NCI-H69 (cell line): Measurements from ENCODE around the gene LHFPL3.
"Not testable (repeated sequence)": the region's sequence is repeated elsewhere in the genome, so short reads cannot be mapped to it uniquely, and the experiment has no call there.

Source experiments
- DNase-seq: peaks from one replicate; lab custom pipeline; 2025; lab: John Stamatoyannopoulos, UW

LHFPL3 gene

DNA sequence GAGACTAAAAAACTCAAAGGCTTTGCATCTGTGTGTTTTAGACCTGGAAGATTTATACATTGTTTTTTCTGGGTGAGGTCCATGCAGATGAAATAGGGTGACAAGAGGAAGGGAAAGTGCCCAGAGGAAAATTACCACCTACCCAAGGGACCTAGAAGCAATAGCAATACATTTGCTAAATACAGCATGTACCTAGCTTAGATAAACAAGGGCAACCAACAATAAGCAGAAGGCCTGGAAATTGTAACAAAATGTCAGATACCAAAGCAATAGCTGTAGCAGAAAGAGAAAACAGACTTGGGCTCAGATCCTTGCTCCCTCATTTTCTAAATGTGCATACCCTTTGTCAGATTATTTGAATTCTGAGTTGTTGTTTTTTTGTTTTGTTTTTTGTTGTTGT lies 367.2 kb downstream of the LHFPL3 start:
- DNase-seq, result no peak

DNA sequence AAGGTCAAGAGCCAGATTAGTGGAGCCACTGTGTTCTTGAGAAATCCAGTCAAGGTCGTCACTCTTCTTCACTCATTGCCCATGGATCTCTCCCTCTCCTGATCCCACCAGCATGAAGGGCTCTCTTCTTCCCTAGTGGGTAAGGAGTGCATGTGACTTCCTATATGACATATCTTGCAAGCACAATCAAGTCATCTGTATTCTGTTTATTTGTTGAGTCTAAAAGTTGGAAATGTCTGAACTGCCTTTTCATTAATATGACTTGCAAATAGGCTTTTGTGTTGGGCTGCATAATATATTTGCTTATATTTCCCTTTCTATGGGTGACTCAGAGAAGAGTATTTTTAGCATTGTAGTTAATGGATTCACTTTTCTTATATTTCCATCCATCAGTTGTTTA lies 371.9 kb downstream of the LHFPL3 start:
- DNase-seq, result no peak

DNA sequence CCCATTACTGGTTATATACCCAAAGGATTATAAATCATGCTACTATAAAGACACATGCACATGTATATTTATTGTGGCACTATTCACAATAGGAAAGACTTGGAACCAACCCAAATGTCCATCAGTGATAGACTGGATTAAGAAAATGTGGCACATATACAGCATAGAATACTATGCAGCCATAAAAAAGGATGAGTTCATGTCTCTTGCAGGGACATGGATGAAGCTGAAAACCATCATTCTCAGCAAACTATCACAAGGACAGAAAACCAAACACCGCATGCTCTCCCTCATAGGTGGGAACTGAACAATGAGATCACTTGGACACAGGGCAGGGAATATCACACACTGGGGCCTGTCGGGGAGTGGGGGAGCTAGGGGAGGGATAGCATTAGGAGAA lies 392.6 kb downstream of the LHFPL3 start:
- DNase-seq, result not testable (repeated sequence)

DNA sequence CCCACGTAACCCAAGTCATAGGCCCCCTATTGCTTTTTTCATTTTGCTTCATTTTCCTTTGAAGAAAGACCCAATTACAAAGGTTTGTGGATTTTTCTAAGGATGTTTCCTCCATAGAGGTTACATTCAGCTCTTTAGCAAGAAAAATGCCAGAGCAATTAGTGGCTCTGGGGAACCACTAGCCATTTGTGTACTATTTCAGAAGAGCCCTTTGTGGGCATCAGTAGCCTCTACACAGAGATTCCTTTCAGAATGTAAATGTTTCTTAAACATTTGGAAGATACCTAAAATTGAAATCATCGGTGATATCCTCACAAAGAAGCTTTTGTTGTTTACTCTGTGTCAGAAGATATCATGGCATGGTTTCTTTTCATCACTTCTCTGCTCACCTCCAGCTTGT lies 394.6 kb downstream of the LHFPL3 start:
- DNase-seq, result no peak

DNA sequence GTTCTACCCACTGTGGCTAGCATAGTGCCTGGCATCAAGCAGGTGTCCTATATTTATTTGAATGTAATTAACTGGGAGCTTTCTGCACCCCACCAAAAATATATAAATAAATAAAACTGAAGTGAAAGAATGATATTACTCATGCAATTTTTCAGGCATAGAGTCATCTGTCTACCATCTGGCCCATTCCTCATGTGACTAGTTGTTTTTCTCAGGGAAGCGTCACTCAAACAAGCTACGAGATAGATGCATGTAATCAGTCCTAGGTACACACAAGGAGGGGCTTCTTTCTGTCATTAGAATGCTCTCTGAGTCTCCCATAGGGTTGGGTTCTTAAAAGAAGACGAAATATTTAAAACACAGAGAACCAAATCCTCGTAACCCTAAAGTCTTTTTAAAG lies 430.1 kb downstream of the LHFPL3 start:
- no peak for DNase-seq

DNA sequence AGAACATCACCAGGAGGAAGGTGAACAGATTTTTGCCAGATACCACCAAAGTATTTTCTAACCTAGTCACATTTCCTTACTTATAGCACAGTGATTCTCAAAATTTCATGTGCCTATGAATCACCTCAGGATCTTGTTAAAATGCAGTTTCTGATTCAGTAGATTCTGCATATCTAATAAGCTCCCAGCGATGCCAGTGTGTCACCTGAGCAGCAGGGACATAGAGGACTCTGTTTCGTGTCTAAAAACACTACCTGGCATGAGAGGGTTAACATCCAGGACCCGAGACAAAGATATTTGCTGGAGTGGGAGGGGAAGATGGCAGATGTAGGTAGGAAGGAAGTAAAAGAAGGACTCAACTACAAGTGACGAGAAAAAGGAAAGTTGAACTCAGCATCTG lies 433.5 kb downstream of the LHFPL3 start:
- no peak for DNase-seq

DNA sequence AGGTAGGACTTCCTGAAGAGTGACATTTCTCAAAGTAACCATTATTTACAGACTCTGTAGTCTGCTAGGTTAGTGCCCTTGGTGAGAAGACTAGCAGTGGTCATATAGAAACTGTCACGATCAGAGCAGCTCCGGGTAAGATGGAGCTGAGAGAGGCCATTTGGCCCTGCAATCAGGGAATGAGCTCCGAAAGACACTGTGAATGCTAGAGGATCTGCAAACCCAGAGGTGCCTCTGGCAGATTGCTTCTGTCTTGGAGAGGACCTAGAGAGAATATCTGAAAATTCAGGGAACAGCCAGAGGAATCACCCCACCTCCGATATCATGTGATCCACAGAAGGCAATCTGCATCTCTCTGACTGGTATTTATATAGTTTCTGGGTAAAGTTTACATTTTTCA lies 438.7 kb downstream of the LHFPL3 start:
- DNase-seq, result no peak

DNA sequence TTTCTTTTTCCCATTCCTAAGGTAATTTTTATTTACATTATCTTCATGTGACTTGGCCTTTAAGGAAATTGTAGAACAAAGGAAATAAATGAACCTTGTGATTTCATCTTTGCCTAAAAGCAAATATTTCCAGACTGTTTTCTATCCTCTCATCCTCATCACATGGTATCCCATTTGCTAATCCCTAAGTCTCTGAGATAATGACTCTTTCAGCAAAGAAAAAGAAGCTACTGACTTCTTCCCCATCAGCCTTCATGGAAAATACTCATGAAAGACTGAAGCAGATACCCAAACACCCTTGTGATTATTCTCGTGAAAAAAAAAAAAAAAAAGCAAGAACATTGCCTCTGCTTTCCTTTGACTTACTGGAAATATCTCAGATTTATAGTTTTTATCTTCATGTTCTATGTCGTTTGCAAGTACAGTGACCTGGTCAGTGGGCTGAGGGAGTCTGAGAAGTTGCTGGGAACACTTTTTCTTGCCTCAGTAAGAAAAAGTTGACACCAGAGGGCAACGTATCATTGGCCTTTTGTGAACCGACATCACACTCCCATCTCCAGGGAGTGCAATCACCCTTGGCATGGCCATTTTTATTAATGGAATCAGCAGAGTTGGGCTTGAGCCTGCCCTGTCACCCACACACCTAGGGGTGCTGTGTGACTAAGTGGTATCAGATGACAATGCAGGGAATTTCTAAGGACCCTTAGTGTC lies 439.6 kb downstream of the LHFPL3 start:
- DNase-seq, result peak; percentile 12

DNA sequence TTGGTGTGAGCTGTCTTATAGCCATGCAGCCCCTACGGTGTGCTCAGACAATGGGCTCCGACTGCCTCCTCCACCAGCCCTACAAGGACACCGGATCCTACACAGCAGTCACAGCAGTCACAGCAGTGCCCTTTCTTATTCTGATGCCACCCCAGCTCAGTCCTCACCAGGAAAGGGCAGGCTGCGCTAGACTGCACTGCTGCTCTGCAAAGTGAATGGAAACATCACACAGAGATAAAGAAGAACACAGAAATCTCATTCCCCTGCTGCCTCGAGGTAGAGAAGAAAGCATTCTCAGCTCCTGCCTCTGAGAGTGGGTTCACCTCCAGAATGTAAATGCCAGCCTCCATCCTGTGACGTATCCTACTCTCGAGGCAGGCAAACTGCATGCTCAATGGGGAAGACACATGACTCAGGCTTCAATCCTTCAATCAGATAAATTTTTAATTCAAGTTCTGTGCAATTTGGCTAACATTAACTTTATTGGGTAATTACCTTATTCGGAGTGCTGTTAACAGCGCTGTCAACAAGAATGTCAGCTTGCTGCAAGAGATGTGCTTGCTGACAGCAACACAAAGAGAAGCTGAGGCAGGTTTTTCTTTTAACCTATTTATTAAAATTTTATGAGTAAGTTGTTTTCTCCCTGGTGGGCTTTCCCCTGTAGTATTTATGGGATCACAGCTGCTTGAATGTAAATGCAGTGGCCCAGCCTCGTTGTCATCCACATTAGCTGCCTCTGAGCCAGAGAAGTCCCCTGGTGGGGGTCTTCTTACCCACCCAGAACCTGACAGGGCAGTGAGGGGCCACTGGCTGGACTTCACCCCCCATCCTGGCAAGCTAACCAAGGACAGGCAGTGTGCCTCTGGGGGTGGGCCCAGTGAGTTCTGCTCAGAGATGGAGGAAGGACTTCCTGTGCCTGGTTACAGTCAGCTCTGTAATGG lies 444.3 kb downstream of the LHFPL3 start:
- DNase-seq, result peak; percentile 8

DNA sequence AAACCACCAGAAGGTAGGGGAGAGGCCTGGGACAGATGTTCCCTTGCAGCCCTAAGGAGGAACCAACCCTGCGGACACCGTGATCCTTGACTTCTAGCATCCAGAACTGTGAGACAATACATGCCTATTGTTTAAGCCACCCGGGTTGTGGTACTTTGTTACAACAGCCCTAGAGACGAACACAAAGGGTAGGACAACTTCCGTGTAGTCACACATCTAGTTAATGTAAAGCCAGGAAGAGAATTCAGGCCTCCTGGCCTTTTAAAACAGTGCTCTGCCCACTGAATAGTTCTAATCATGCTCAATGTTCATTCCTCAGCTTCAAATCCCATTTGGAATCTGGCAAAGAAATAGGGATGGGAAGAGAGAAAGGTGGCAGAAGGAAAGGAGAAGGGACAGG lies 445.4 kb downstream of the LHFPL3 start:
- DNase-seq, result no peak

DNA sequence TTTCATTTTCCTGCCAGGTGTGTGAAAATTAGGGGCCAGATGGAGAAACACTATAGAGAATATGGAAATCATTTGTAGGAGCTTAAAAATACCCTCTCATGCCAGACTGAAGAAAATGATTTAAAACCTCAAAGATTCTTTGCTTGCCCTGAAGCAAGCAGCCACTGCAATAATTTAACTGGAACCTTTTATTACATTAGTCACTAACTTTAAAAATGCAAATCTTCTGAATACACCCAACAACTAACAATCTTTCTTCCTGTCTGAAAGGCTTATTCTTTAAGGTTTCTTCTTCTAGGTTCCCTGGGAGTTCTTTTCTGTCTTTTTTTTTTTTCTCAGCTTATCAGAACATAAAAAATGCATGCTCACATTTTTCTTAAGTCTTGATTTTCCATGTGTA lies 447.1 kb downstream of the LHFPL3 start:
- DNase-seq, result no peak

DNA sequence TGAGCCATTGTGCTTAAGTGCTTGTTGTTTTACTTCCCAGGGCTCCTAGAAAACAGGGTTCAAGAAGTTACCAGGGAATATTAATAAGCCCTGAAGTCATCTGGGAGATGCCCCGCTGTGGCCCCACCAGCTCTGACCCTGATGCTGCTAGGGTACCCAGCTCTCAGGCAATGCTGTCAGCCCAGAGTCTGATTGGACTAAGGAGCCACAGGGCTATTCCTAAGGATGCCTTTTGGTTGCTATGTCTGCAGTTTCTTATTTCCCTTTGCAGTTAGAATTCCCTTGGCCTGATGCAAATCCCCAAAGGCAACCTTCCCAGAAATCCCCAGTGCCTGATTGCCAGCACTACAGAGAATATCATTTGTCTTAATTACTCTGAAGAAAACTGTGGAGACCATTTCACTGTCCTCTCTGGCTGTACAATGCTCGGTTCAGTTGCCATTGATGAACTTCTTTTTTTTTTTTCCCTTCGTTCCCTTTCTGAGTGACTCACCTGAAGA lies 448.9 kb downstream of the LHFPL3 start:
- DNase-seq, result no peak

DNA sequence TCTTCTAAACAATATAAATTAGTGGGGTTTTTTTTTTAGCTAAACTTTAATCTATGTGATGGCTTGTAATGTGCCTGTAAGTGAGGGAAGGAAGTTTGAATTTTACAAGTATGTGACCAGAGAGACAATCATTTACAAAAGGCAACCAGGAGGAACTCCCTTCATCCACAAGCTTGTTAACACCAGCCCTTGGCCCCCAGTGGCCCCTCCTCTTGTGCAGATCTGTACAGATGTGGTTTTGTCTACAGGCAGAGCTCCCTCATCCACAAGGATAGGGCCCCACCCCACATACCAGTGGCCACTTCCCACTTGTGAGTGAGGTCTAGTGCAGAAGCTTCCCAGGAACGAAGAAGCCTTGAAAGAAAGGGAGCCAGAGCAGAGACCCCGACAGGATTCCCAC lies 451.5 kb downstream of the LHFPL3 start:
- no peak for DNase-seq

DNA sequence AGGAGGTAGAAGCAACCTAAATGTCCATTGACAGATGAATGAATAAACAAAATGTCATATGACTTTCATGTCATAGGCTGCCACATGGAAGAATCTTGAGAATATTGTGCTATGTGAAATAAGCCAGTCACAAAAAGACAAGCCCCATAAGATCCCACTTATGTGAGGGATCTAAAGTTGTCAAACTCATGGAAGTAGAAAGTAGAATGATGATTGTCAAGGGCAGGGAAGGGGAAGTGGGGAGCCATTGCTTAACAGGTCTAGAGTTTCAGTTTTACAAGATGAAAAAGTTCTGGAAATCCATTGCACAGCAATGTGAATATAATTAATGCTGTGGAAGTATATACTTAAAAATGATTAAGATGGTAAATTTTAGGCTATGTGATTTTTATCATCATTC lies 456.3 kb downstream of the LHFPL3 start:
- DNase-seq, result no peak

DNA sequence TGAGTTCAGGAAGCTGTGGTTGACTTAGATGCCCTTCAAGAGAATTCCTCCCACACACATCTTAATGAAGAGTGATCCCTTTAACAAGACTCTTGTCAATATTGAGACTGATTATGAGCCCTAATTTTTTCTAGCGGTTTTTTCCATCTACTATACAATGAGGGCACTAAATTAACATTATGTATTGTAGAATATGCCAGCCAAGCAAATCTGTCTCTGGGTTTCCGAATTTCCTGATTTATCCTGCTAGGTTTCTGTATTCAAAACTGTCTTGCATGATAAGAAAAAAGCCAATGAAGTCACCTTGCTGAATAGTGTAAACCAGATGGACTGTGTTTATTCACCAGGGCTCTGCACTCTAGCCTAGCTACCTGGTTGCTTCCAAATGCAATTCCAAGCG lies 461.4 kb downstream of the LHFPL3 start:
- DNase-seq, result no peak

DNA sequence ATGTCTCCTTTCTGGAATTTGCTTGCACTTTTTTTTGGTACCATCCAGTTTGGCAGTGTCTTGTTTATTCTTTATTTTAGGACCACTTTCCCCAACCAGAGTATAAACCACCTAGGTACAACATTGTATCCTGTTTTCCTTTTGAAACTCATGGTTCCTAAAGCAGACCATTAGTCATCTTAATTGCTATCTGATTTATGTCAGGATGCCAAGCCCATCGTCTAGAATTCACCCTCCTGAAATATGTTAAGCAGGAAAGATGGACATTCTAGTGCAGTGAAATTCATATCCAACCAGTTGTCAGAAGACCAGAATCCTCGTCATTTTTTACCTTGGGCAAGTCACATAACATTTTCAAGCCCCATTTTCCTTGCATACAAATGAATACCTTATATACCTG lies 462.0 kb downstream of the LHFPL3 start:
- peak; percentile 16 for DNase-seq

DNA sequence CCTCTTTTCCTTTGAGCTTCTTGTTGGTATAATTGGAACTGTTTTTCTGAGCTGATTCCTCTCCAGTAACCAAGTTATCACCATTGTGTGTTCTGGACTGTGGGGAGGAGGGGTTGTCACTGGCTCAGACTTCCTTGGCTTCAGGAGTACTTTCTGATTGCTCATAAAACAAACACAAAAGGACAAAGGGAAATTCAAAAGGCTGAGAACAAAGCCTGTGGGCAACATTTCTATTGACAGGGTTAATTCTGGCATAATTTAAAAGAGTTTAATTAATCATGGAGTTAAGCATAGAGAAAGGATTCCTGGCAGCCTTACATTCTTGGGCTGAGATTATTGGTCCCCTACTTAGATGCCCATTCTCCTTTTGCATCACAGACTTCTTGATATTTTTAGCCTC lies 462.7 kb downstream of the LHFPL3 start:
- peak; percentile 68 for DNase-seq

DNA sequence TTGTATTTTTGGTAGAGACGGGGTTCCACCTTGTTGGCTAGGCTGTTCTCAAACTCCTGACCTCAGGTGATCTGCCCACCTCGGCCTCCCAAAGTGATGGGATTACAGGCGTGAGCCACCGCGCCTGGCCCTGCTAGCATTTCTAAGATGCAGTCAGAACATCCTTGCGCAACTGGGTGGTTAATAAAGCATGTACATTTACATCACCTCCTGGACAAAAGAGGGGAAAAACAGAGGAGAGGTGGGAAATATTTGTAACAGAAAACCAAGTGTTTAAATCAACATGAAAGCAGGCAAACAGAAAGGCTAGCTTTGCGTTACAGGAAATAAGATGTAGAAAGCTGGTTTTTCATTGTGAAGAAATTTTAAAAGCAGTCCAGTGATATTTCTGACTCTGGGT lies 464.7 kb downstream of the LHFPL3 start:
- no peak for DNase-seq

DNA sequence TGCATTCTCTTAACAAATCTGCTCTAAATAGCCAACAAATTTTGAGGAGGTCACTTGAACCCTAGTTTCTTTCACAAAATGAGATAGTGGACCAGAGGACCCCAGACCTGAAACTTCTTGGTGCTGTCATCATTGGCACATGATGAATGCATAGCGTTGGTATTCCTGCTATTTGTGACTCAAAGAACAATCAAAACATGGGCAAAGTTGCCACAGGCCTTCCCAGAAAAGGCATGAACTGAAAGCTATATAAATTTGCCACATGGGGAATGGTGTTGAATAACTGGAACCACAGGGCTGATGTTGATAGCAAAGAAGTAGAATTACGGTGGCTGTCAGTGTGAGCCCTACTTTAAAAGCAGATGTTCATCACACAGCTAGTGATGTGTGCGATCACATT lies 465.8 kb downstream of the LHFPL3 start:
- DNase-seq, result no peak

DNA sequence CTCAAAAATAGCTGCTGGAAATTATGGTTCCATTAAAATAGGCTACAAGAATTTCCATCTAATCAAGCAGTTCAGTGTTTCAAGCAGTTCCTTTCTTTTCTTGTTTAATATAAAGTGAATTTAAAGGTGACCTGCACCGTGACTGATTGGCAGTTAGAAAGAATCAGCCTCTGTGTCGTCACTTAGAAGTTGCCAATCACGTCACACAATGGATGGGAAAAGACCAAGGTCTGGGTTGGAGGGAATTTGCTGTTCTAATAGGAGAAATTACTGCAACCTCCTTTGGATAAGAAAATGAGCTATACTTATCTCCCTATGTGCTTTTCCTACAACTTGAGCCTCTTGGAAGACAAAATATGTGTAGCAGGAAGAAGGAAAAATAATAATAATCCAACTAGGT lies 466.2 kb downstream of the LHFPL3 start:
- DNase-seq, result no peak

DNA sequence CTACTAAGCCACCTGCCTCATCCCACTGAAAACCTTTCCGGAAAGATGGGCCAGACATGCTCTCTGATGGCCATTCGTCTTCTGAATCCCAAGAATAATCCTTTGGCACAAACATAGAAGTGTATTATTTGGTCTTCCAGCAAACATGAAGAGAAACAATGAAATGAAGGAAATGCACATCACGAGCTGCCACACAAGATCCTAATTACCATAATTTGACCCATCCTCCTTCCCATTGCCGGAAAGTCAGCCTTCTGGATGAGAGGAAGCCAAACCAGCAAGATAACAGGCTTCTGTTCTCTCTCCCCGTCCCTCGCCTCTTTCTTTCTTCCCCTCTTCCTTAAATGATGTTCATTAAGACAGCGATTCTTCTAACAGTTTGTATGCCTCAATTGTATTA lies 466.7 kb downstream of the LHFPL3 start:
- DNase-seq, result no peak

DNA sequence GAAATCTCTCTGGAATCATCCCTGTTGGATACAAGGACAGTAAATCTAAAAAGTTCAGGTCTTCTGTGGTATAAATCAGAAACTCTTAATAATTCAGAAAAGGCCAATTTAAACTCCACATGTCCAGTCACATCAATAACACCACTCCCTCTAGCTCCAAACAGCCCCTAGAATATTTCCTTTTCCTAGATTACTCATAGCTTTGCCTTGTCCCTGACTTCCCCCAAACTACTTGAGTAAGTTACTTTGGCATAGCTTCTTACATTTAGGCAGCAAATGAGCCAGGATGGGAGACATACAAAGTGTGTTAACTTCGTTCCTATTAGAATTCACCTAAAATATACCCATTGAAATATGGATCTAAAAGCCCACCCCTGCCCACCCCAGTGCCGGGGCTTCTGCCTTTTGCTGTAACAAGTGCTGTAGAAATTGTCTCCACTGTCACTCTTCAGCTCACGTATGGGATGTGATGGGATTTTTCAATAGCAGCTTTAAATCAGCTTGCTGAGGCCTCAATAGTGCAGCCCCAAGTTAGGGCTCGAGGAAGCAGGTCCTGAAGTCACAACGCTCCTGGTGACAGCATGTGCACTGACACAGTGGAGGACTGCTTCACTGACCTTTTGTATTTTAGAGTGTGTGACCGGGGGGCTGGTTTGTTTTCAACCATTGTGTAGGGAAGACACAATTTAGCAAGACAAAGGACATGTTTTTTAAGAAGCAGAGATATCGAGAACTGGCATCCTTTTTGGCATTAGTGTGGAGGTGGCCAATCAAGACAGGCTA lies 467.4 kb downstream of the LHFPL3 start:
- no peak for DNase-seq

DNA sequence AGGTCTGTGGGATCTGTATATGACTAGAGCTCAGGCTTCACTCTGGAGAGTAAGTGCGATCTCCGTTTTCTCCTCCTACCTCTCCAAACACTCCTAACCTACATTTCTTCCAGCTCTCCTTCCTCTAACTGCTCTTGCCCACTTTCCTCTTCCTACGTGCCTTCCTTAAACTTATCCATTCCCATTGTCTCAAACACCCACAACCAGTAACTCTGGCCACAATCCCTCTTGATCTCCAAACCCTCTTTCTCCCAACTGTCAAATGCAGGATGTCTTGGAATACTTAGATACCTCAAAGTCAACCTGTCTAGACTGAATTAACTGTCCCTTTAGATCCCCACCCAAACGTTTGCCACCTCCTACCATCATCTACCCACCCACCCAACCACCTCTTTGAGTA lies 471.9 kb downstream of the LHFPL3 start:
- DNase-seq, result no peak
